Stimulated activated naive CD8-positive, alpha-beta T cell treated with anti-CD3 and anti-CD28 coated beads, Interleukin-15, Interleukin-2, amounts not matched to agents 100 ng/mL and 50 ng/mL, for 24 hours (primary cell): ENCODE results near the gene AKR1C1.
"Not testable (repeated sequence)": the region's sequence is repeated elsewhere in the genome, so short reads cannot be mapped to it uniquely, and the experiment has no call there.

Source experiments
- H3K27ac Mint-ChIP-seq: one replicate; pipeline ENCODE4 v1.8.0; 2021; ENCODE audit warnings: mild to moderate bottlenecking, mixed read lengths
- H3K27me3 Mint-ChIP-seq: one replicate; pipeline ENCODE4 v1.8.0; 2021; ENCODE audit warnings: mixed read lengths
- H3K36me3 Mint-ChIP-seq: one replicate; pipeline ENCODE4 v1.8.0; 2021; ENCODE audit warnings: low read depth, mixed read lengths
- H3K4me1 Mint-ChIP-seq: one replicate; pipeline ENCODE4 v1.8.0; 2021; ENCODE audit warnings: low read depth, mixed read lengths
- H3K4me3 Mint-ChIP-seq: one replicate; pipeline ENCODE4 v1.8.0; 2021; ENCODE audit warnings: mild to moderate bottlenecking, mixed read lengths
- H3K9me3 Mint-ChIP-seq: one replicate; pipeline ENCODE4 v1.8.0; 2021; ENCODE audit warnings: mixed read lengths

AKR1C1 gene

DNA sequence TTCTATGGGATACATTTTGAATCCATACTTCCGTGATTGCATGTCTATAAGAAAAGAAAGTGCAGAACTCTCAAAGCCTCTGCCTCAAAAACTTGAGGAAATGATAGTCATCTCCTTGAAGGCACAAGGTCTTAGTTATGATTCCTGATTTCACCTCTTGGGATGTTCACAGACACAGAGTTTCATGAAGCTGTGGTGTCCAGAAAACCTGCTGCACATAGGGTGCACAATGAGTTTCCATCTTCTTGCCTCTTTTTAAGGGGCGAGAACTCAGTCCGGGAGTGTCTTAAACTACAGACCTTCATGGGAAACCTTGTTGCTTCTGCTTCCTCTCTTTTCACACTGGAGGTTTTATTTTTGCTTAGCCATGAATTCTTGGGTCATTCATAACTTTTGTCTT lies 4.0 kb downstream of the AKR1C1 start:
- H3K4me3 Mint-ChIP-seq, H3K9me3 Mint-ChIP-seq, H3K36me3 Mint-ChIP-seq, H3K27me3 Mint-ChIP-seq, H3K4me1 Mint-ChIP-seq, H3K27ac Mint-ChIP-seq: not testable (repeated sequence)

DNA sequence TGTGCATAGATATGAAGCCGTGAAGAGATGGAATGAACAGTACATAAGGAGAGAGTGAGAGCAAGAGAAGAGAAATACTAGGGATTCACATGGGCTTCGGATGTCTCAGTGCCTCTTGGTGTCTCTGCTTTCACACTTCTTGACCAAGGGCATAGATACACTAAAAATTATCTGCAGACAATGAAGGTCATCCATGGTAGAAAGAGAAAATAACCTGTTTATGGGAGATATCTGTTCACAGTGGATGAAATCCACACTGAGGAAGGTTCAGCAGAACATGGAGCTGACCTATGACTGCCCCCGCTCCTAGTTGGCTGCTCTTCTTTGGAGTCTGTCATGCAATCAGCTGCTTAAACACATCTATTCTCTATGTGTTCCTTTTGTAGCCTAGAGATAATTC lies 6.1 kb downstream of the AKR1C1 start:
- not testable (repeated sequence) for H3K4me3 Mint-ChIP-seq, H3K36me3 Mint-ChIP-seq, H3K27ac Mint-ChIP-seq, H3K9me3 Mint-ChIP-seq, H3K4me1 Mint-ChIP-seq, H3K27me3 Mint-ChIP-seq

DNA sequence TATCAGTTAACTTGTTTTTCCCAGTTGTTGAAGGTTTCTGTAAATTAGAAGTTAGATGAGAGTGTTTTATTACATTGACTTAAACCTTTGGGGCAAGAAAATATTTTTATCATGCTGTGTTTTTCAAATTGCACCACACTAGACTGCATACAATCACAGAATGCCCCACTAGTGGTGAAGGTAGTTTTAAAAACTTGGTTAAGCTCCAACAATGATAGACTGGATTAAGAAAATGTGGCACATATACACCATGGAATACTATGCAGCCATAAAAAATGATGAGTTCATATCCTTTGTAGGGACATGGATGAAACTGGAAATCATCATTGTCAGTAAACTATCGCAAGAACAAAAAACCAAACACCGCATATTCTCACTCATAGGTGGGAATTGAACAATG lies 7.1 kb downstream of the AKR1C1 start:
- H3K4me1 Mint-ChIP-seq, H3K27me3 Mint-ChIP-seq, H3K36me3 Mint-ChIP-seq, H3K27ac Mint-ChIP-seq, H3K9me3 Mint-ChIP-seq, H3K4me3 Mint-ChIP-seq: not testable (repeated sequence)

DNA sequence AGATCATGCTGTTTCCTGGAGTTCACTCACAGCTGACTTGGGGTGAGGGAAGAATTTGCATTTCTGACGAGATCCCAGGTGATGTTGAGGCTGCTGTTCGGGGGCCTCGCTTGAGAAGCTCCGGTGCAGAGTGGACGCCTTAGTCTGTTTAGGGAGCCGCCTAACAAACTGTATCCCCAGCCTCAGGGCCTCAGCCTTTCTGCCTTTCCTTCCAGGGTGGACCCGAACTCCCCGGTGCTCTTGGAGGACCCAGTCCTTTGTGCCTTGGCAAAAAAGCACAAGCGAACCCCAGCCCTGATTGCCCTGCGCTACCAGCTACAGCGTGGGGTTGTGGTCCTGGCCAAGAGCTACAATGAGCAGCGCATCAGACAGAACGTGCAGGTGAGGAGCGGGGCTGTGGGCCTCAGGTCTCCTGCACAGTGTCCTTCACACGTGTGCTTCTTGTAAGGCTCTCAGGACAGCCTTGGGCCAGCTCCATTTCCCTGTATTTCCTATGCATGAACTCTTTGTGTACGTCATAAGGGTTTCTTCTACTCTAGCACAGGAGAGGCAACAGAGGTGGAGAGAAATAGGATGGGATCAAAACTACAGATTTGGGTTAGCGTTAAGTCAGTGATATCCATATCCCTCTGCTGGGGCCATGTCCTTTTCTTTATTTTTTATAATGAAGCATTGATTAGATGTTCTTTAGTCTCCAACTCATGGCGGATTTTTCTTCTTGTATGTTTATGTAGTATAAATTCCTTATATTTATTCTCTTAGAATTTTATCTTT lies 9.3 kb downstream of the AKR1C1 start:
- not testable (repeated sequence) for H3K4me1 Mint-ChIP-seq, H3K36me3 Mint-ChIP-seq, H3K27me3 Mint-ChIP-seq, H3K9me3 Mint-ChIP-seq, H3K4me3 Mint-ChIP-seq, H3K27ac Mint-ChIP-seq

DNA sequence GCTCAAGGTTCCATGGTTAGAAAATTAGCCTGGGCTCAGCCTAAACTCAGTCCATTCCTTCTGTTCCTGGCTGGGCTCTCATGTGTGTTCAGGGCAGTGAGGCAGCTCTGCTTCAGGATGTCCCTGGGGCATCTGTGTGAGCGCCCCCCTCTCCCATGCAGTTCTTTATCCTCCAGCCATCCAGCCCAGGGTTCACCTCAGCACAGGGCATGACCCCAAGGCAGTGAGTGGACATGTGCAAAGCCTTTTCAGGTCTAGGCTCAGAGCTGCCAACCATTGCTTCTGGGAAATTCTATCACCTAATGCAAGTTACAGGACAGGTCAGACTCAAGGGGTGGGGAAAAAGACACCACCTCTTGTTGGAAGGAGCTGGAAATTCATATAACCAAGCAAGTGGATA lies 10.1 kb downstream of the AKR1C1 start:
- not testable (repeated sequence) for H3K36me3 Mint-ChIP-seq, H3K4me3 Mint-ChIP-seq, H3K27ac Mint-ChIP-seq, H3K27me3 Mint-ChIP-seq, H3K9me3 Mint-ChIP-seq, H3K4me1 Mint-ChIP-seq

DNA sequence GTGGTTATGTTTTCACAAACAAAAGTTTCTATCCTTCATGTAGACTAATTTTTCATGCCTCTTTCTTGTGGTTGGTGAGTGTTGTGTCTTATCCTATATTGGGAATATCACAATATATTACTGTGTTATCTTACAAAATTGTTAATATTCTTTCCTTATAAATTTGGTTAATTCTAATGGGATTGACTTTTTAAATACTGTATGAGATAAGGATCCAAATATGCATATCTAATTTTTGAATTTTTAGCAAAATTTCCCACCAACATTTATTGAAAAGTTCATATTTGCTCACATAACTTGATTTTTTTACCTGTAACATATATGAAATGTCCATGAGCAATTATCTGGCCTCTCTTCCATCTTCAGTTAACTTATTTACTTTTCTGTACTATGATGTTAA lies 11.2 kb downstream of the AKR1C1 start:
- not testable (repeated sequence) for H3K9me3 Mint-ChIP-seq, H3K36me3 Mint-ChIP-seq, H3K27ac Mint-ChIP-seq, H3K4me1 Mint-ChIP-seq, H3K27me3 Mint-ChIP-seq, H3K4me3 Mint-ChIP-seq

DNA sequence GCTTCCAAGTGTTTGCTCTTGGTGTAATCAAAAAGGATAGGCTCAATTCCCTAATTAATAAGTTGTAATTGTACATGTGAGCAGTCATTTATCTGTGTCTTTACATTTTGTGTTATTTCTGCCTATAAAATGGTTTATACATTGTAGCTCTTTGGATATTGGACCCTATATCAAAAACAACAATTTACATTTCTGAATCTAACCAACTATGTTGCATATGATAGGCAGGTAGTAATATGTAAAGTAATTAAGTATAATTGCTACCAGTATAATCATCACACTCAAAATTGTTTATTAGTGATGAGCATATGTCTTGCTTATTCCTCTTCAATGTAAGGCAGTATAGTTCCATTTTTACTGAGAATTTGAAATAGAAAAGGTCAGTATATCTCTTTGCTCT lies 13.8 kb downstream of the AKR1C1 start:
- Mint-ChIP-seq H3K27ac (no peak overlapping the region), H3K27me3 (peaks cover 6% of the 10 kb centered on the region), H3K4me1 (no peaks in the 10 kb centered on the region), H3K9me3 (no peaks in the 10 kb centered on the region), H3K36me3 (no peaks in the 10 kb centered on the region), H3K4me3 (no peak overlapping the region)

DNA sequence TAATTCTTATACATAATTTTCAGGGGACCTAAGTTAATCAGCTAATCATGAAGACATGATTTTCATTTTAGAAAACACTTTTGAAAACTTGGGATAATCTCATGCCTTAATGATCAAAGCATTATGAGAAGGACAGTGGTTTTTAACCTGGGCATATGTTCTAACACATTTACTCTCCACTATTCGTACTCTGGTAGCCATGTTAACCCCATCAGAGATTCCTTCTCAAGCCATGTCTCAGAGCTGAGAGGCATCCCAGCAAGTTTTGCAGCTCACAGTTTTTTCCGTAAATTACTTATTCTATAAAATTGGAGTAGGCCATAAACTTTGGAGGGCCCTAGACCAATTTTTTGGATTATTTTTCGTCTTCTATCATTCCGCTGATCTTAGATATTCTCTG lies 15.7 kb downstream of the AKR1C1 start:
- no peaks in the 10 kb centered on the region for H3K36me3 Mint-ChIP-seq
- no peaks in the 10 kb centered on the region for H3K4me1 Mint-ChIP-seq
- peaks cover 7% of the 10 kb centered on the region for H3K27me3 Mint-ChIP-seq
- H3K9me3 Mint-ChIP-seq = no peaks in the 10 kb centered on the region
- H3K27ac Mint-ChIP-seq = no peak overlapping the region
- H3K4me3 Mint-ChIP-seq = no peak overlapping the region

DNA sequence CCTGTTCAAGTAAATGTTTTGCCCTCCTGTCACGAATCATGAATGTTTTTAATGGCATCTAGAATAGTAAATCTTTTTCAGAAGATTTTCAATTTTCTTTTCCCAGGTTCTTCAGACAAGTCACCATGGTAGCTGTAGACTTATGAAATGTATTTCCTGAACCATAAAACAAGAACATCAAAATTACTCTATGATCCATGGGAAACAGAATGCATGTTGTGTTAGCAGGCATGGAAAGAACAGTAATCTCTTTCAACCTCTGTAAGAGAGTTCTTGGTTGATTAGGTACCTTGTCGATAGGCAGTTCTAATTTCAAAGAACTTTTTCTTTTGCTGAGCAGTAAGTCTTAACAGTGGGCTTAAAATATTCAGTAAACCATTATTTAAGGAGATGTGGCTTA lies 17.6 kb downstream of the AKR1C1 start:
- Mint-ChIP-seq H3K4me3 (no peak overlapping the region), H3K27me3 (peaks cover 7% of the 10 kb centered on the region), H3K4me1 (no peaks in the 10 kb centered on the region), H3K36me3 (no peaks in the 10 kb centered on the region), H3K9me3 (no peaks in the 10 kb centered on the region), H3K27ac (no peak overlapping the region)

DNA sequence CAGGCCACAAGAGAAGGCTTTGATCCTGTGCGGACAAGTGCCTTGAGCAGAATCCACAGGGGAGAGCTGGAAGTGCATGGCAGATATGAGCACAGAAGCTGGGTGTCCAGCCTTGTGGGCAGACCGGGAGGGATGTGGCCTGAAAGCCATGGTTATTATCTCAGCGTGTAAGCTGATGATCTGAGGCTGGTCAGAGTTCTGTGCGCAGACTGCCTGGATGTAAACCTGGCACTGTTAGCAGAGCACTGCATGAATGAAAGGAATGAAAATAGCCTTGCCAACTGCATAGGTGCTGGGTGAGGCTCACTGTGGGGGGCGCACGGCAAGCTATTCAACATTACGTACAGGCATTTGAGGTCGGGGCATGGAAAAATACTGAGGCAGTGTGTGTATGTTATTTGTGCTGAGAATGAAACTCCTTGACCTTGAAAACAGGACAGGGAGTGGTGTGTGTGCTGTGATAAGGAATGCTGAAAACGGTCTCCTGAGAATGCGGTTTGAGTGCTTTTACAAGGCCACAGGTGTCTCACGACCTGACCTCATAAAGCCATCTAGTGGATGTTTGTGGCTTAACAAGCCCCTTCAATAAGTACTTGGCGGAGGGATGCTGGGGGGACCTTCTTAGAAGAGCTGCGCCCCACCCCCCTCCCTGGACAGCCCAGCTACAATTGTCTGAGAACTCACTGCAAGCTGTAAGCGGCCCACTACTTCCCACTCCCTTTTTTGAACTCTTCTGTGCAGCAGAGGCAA lies 18.7 kb downstream of the AKR1C1 start:
- no peaks in the 10 kb centered on the region for H3K9me3 Mint-ChIP-seq
- no peaks in the 10 kb centered on the region for H3K4me1 Mint-ChIP-seq
- H3K36me3 Mint-ChIP-seq = no peaks in the 10 kb centered on the region
- H3K4me3 Mint-ChIP-seq = no peak overlapping the region
- no peak overlapping the region for H3K27ac Mint-ChIP-seq
- H3K27me3 Mint-ChIP-seq = peaks cover 7% of the 10 kb centered on the region

DNA sequence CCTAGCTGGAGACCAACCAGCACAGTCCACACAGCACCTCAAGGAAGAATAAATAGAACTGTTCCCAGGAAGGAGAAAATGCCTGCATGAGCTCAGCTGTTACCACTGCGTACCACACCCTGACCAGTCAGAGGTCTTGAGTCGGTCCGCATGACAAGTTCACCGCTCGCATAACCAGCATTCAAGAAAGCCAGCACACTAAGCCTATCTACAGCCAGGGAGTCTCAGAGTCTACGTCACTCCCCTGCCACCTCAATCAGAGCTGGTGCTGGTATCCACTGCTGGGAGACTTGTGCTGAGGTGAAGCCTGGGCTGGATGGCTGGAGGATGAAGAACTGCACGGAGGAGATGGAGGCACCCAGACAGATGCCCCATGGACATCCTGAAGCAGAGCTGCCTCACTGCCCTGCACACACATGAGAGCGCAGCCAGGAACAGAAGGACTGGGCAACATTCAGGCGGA lies 19.6 kb downstream of the AKR1C1 start:
- Mint-ChIP-seq H3K4me1 (no peaks in the 10 kb centered on the region), H3K36me3 (no peaks in the 10 kb centered on the region), H3K4me3 (no peak overlapping the region), H3K27ac (no peak overlapping the region), H3K27me3 (peaks cover 7% of the 10 kb centered on the region), H3K9me3 (no peaks in the 10 kb centered on the region)

DNA sequence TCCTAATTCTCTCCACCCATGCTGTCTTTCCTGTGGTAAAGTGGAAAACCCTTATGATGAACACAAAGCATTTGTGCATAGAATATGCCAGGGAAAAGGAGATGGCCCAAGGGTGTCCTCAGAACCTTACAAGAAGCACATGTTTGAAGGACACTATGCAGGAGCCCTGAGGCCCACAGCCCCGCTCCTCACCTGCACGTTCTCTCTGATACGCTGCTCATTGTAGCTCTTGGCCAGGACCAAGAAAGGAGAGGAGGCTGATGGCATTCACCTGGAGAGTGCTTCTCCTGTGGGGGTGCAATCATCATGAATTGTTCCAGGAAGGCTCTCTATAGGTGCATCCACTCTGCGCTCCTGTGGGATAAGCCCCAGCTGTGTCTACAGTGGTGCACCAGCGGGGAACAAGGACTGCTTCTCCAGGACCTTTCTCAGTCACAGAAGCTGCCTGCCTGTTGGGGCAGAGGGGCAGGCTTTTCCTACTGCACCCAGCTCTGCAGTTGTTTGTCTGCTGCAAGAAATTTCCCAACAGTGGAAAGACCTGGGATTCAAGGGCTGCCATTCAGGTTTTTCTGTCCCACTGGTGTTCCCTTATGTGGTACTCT lies 20.5 kb downstream of the AKR1C1 start:
- no peak overlapping the region for H3K27ac Mint-ChIP-seq

DNA sequence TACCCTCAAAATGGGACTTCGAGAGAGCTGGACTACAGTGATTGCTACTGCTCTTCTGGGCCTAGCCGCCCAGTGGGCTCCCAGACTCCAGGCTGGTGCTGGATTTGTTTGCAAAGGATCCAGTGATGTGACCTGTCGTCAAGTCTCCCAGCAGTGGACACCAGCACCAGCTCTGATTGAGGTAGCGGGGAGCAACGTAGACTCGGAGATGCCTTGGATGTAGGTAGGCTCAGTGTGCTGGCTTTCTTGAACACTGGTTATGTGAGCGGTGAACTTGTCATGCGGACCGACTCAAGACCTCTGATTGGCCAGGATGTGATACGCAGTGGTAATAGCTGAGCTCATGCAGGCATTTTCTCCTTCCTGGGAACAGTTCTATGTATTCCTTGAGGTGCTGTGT lies 21.0 kb downstream of the AKR1C1 start:
- peaks cover 7% of the 10 kb centered on the region for H3K27me3 Mint-ChIP-seq
- H3K4me1 Mint-ChIP-seq = no peaks in the 10 kb centered on the region
- no peaks in the 10 kb centered on the region for H3K36me3 Mint-ChIP-seq
- H3K27ac Mint-ChIP-seq = no peak overlapping the region
- no peaks in the 10 kb centered on the region for H3K9me3 Mint-ChIP-seq
- H3K4me3 Mint-ChIP-seq = no peak overlapping the region

More for the DNA sequence above, 20.5 kb downstream of the AKR1C1 start:
- Mint-ChIP-seq H3K27me3 (peaks cover 7% of the 10 kb centered on the region), H3K9me3 (no peaks in the 10 kb centered on the region), H3K4me1 (no peaks in the 10 kb centered on the region), H3K4me3 (no peak overlapping the region), H3K36me3 (no peaks in the 10 kb centered on the region)

DNA sequence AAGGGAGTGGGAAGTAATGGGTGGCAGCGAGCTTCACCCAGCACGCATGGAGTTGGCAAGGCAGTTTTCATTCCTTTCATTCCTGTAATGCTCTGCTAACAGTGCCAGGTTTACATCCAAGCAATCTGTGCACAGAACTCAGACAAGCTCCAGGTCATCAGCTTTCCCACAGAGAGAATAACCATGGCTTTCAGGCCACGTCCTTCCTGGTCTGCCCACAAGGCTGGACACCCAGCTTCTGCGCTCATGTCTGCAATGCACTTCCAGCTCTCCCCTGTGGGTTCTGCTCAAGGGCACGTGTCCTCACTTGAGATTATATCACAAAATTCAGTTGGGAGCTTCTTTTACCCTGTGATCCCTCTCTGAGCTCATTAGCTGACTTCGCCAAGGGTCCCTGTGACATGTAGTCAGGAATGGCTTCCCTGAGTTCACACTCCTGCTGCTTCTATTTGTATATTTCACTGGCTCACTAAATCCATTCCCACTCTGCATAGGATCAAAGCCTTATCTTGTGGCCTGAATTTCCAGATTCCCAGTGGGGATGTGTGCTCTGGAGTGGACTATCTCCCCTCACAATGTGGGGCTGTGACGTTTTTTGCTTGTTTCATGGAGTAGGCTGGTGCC lies 21.9 kb downstream of the AKR1C1 start:
- Mint-ChIP-seq H3K4me3 (no peak overlapping the region), H3K36me3 (no peaks in the 10 kb centered on the region), H3K4me1 (no peaks in the 10 kb centered on the region), H3K27me3 (peaks cover 7% of the 10 kb centered on the region), H3K27ac (no peak overlapping the region), H3K9me3 (no peaks in the 10 kb centered on the region)

DNA sequence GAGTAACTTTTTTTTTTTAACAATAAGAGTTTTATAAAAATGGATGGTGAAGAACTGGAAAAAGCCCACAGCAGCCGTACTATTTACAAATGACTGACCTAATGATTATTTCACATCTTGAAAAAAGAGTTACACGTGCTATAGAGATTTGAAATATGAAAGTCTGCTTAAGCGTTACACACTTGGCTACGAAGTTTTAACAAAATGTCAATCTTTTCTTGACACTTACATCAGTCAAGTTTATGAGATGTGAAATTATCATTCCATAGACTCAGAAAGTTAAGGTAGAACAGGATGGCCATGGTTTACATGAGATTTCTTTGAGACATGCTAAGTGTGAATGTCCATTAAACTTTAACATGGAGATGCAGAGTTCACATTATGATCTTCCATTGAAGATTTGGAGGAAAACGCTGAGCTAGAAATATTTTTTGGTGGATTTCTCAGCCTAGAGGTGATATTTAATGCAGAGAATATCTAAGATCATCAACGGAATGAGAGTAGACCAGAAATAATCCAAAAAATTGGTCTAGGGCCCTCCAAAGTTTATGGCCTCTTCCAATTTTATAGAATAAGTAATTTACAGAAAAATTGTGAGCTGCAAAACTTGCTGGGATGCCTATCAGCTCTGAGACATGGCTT lies 24.9 kb downstream of the AKR1C1 start:
- not testable (repeated sequence) for H3K36me3 Mint-ChIP-seq, H3K9me3 Mint-ChIP-seq, H3K4me3 Mint-ChIP-seq, H3K27me3 Mint-ChIP-seq, H3K4me1 Mint-ChIP-seq, H3K27ac Mint-ChIP-seq
